Keratinocyte (primary cell): ENCODE results near the gene ALKBH5. TPM values are rescaled to one million over a fixed set of nuclear protein-coding genes. Genes with fewer than 3 reads are reported as not detected.

Experiments
- DNase-seq: peaks from one replicate; pipeline ENCODE4 v3.0.0-alpha.2; 2011; ENCODE audit warnings: low read depth, missing footprints, low spot score
- FAIRE-seq: peaks from 2 replicates; lab custom pipeline; 2011; peaks lifted over from hg19 to GRCh38; lab: Jason Lieb, UNC
- H2AFZ ChIP-seq: 2 replicates; pipeline ENCODE4 v1.6.0; 2012; ENCODE audit warnings: low read length, control low read depth, inconsistent platforms; ENCODE audit not compliant: control insufficient read depth
- H3K27ac ChIP-seq: 2 replicates; pipeline ENCODE4 v1.5.1; 2011; ENCODE audit warnings: low read length; ENCODE audit not compliant: control insufficient read depth, insufficient read depth
- H3K27me3 ChIP-seq: 3 replicates; pipeline ENCODE4 v1.6.0; 2011; ENCODE audit warnings: low read length; ENCODE audit not compliant: control insufficient read depth, insufficient read depth; ENCODE audit errors: extremely low read depth
- H3K36me3 ChIP-seq, 2 experiments: 2 replicates in 1 of 2; 3 replicates in 1 of 2; pipeline ENCODE4 v1.5.1; 2011; ENCODE audit warnings: low read length in 2 of 2, mild to moderate bottlenecking in 1 of 2; ENCODE audit not compliant: control insufficient read depth in 2 of 2, insufficient read depth in 2 of 2; ENCODE audit errors: extremely low read depth in 1 of 2
- H3K4me1 ChIP-seq: 3 replicates; pipeline ENCODE4 v1.5.1; 2011; ENCODE audit warnings: low read length; ENCODE audit not compliant: control insufficient read depth, insufficient read depth; ENCODE audit errors: extremely low read depth
- H3K4me2 ChIP-seq: 3 replicates; pipeline ENCODE4 v1.6.0; 2011; ENCODE audit warnings: low read depth, low read length; ENCODE audit not compliant: control insufficient read depth, insufficient read depth; ENCODE audit errors: extremely low read depth
- H3K4me3 ChIP-seq, 3 experiments: fragments of 200-600 bp in 1 of 3; sonication (generic) in 1 of 3; 2 replicates in 2 of 3; 3 replicates in 1 of 3; pipeline ENCODE4 v1.5.1; 2011 to 2016; ENCODE audit warnings: low read length in 3 of 3, mild to moderate bottlenecking in 3 of 3, control low read depth in 2 of 3, inconsistent platforms in 1 of 3, low read depth in 1 of 3, mixed read lengths in 1 of 3, mixed run types in 1 of 3, moderate library complexity in 1 of 3; ENCODE audit not compliant: control insufficient read depth in 2 of 3, insufficient read depth in 2 of 3; ENCODE audit errors: extremely low read depth in 1 of 3
- H3K79me2 ChIP-seq: 2 replicates; pipeline ENCODE4 v1.6.0; 2012; ENCODE audit warnings: low read length; ENCODE audit not compliant: control insufficient read depth, insufficient read depth
- H3K9ac ChIP-seq: 3 replicates; pipeline ENCODE4 v1.6.0; 2011; ENCODE audit warnings: low read length; ENCODE audit not compliant: control insufficient read depth, insufficient read depth; ENCODE audit errors: extremely low read depth
- H3K9me1 ChIP-seq: 3 replicates; pipeline ENCODE4 v1.6.0; 2011; ENCODE audit warnings: low read length; ENCODE audit not compliant: control insufficient read depth, insufficient read depth; ENCODE audit errors: extremely low read depth
- H3K9me3 ChIP-seq: 2 replicates; pipeline ENCODE4 v1.5.1; 2012; ENCODE audit warnings: low read depth, low read length; ENCODE audit not compliant: control insufficient read depth
- H4K20me1 ChIP-seq: 3 replicates; pipeline ENCODE4 v1.6.0; 2011; ENCODE audit warnings: low read length; ENCODE audit not compliant: control insufficient read depth, insufficient read depth; ENCODE audit errors: extremely low read depth
- EZH2 ChIP-seq: IDR thresholded peaks from one replicate; pipeline ENCODE4 v1.6.1; 2012; ENCODE audit warnings: inconsistent platforms, mild to moderate bottlenecking, low read length, moderate library complexity
- dilution Hi-C: fragments of 300-500 bp; cut with MboI; formaldehyde crosslinking; loops from one replicate; pipeline ENCODE4 v1.7.0; 2020; ENCODE audit warnings: low sequenced_read_pairs; ENCODE audit not compliant: extremely low pct_ligation_motif_present
- polyA plus RNA-seq, 5 experiments: library from polyadenylated mRNA; depleted of rRNA in 3 of 5; stranded (reverse) in 3 of 5; stranded (forward) in 1 of 5; unstranded in 1 of 5; fragments of >200 nt; gene quantifications; 1 replicate in 1 of 5; 2 replicates in 3 of 5; 3 replicates in 1 of 5; pipeline versions ENCODE4 v1.2.1 to v1.2.3, GENCODE V29; 2011 to 2012; ENCODE audit warnings: missing spikeins in 2 of 5, low read depth in 1 of 5, low replicate concordance in 1 of 5
- TF ChIP-seq, protein P1 (sequence below), 3 experiments: IDR thresholded peaks in 1 of 3; conservative IDR thresholded peaks in 1 of 3; optimal IDR thresholded peaks in 1 of 3; 2 replicates in 2 of 3; 3 replicates in 1 of 3; pipeline versions ENCODE3 to v1.5.1; 2011; ENCODE audit warnings: low read length in 3 of 3, mild to moderate bottlenecking in 3 of 3, moderate library complexity in 2 of 3, control low read depth in 1 of 3, inconsistent platforms in 1 of 3; ENCODE audit not compliant: insufficient read depth in 2 of 3; ENCODE audit errors: extremely low read depth in 1 of 3

The ALKBH5 gene
- polyA plus RNA-seq, 1 donor (not counting 4 experiments of a cell fraction or from before 2014, with no cell fraction given), result 50.2 TPM

GRCh38 chr17:18184143-18185031, 759 bp downstream of the ALKBH5 start:
- no peak for TF ChIP-seq EZH2
- TF ChIP-seq, protein P1, sequence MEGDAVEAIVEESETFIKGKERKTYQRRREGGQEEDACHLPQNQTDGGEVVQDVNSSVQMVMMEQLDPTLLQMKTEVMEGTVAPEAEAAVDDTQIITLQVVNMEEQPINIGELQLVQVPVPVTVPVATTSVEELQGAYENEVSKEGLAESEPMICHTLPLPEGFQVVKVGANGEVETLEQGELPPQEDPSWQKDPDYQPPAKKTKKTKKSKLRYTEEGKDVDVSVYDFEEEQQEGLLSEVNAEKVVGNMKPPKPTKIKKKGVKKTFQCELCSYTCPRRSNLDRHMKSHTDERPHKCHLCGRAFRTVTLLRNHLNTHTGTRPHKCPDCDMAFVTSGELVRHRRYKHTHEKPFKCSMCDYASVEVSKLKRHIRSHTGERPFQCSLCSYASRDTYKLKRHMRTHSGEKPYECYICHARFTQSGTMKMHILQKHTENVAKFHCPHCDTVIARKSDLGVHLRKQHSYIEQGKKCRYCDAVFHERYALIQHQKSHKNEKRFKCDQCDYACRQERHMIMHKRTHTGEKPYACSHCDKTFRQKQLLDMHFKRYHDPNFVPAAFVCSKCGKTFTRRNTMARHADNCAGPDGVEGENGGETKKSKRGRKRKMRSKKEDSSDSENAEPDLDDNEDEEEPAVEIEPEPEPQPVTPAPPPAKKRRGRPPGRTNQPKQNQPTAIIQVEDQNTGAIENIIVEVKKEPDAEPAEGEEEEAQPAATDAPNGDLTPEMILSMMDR (optimal IDR thresholded peaks at IDR 0.05 in 1 of 3, IDR thresholded peaks at IDR 0.05 in 1 of 3, conservative IDR thresholded peaks at IDR 0.05 in 1 of 3; ENCODE audit: extremely low read depth in 1 of 3, insufficient read depth in 2 of 3, low read length in 3 of 3), result peak in 1 of 3 experiments; percentile 17
- peak overlapping the region; percentile 92 for H3K27ac ChIP-seq
- peaks cover 4% of the 10 kb centered on the region for H3K9me1 ChIP-seq
- peaks cover 23% of the 10 kb centered on the region for H4K20me1 ChIP-seq
- no peak for FAIRE-seq
- dilution Hi-C loops, result no loop called here
- peaks cover 55% of the 10 kb centered on the region for H3K79me2 ChIP-seq
- no peak overlapping the region for H2AFZ ChIP-seq
- peak overlapping the region; percentile 90 for H3K9ac ChIP-seq
- no peaks in the 10 kb centered on the region for H3K9me3 ChIP-seq
- H3K4me2 ChIP-seq, result peak overlapping the region; percentile 97
- no peak for DNase-seq
- H3K4me1 ChIP-seq, result peaks cover 47% of the 10 kb centered on the region
- H3K4me3 ChIP-seq, result peak overlapping the region; percentile 78 to 91 (median 90)
- no peaks in the 10 kb centered on the region for H3K27me3 ChIP-seq
- peaks cover under 1 to 3% of the 10 kb centered on the region in 2 experiments for H3K36me3 ChIP-seq

DNA sequence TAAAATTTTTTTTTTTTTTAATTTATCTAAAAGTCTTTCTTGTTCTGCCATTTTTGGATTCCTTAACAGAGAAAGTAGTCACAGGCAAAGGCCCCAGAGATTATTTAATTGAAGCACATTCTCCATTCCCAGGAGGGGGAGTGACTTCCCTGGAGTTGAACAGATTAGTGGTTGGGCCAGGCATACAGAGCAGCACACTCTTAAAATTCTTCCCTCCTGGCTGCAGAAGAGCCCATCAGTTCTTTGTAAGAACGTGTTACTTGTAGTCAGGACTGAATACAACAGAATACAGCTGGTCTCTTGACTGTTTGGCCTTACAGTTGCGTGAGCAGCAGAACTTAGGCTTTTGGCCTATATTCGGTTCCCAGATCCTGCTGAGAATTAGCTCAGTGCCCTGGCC, 1.8 kb downstream of the ALKBH5 start:
- H3K27ac ChIP-seq, result peak overlapping the region; percentile 92
- peaks cover 47% of the 10 kb centered on the region for H3K4me1 ChIP-seq
- DNase-seq, result no peak
- dilution Hi-C loops, result no loop called here
- peak overlapping the region; percentile 97 for H3K4me2 ChIP-seq
- H3K36me3 ChIP-seq, result peaks cover 2 to 10% of the 10 kb centered on the region in 2 experiments
- H3K9ac ChIP-seq, result peak overlapping the region; percentile 90
- FAIRE-seq, result no peak
- H4K20me1 ChIP-seq, result peaks cover 26% of the 10 kb centered on the region
- peak overlapping the region; percentile 78 to 91 (median 90) for H3K4me3 ChIP-seq
- no peaks in the 10 kb centered on the region for H3K9me3 ChIP-seq
- no peak overlapping the region for H2AFZ ChIP-seq
- no peaks in the 10 kb centered on the region for H3K27me3 ChIP-seq
- TF ChIP-seq, protein P1 (optimal IDR thresholded peaks at IDR 0.05 in 1 of 3, IDR thresholded peaks at IDR 0.05 in 1 of 3, conservative IDR thresholded peaks at IDR 0.05 in 1 of 3; ENCODE audit: extremely low read depth in 1 of 3, insufficient read depth in 2 of 3, low read length in 3 of 3), result no peak
- TF ChIP-seq EZH2, result no peak
- H3K9me1 ChIP-seq, result peaks cover 4% of the 10 kb centered on the region
- H3K79me2 ChIP-seq, result peaks cover 65% of the 10 kb centered on the region
